ENCODE measurements around the gene PRKAG2.

The PRKAG2 gene

DNA sequence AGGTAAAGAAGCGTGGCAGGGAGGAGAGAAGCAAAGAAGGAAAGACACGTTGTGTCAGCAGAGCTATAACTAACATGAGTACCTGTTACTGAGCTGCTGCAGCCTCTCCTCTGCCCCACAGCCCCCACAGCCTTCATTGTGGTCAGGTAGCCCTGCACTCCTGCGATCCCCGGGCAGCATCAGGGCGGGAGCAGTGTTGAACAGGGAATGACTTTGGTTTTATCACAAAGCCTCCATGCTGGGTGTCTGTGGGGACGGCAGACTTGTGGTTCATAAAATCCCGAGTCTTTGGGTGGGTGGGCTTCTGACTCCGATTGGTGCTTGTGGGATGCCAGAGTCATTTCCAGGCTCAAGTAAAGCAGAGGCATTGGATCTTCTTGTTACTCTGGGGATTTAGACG is 14.8 kb upstream of the PRKAG2 start:
- Histone ChIP-seq H3K27ac (no peak overlapping the region), H3K4me3 (ENCODE audit: low read depth in 1 of 2, low read length in 1 of 2) (no peak overlapping the region), H3K4me1 (ENCODE audit: control insufficient read depth in 1 of 2, insufficient read depth in 1 of 2, low read depth in 1 of 2, low read length in 1 of 2) (no peaks in the 10 kb centered on the region), H3K9me3 (no peaks in the 10 kb centered on the region), H3K27me3 (peaks cover 5% of the 10 kb centered on the region), H3K36me3 (no peaks in the 10 kb centered on the region)
- no peak for TF ChIP-seq CTCF (IDR thresholded peaks at IDR 0.05)

- Histone ChIP-seq H3K27ac (no peak overlapping the region), H3K4me3 (ENCODE audit: low read depth in 1 of 2, low read length in 1 of 2) (no peak overlapping the region), H3K27me3 (peaks cover 5% of the 10 kb centered on the region), H3K9me3 (no peaks in the 10 kb centered on the region), H3K4me1 (ENCODE audit: control insufficient read depth in 1 of 2, insufficient read depth in 1 of 2, low read depth in 1 of 2, low read length in 1 of 2) (no peaks in the 10 kb centered on the region), H3K36me3 (no peaks in the 10 kb centered on the region)
- TF ChIP-seq CTCF (IDR thresholded peaks at IDR 0.05): no peak
Measured at GRCh38 chr7:151891182-151891581, 14.3 kb upstream of the PRKAG2 start.

GRCh38 chr7:151890355-151891004 is 13.6 kb upstream of the PRKAG2 start:
- H3K27me3 ChIP-seq: peaks cover 5% of the 10 kb centered on the region

DNA sequence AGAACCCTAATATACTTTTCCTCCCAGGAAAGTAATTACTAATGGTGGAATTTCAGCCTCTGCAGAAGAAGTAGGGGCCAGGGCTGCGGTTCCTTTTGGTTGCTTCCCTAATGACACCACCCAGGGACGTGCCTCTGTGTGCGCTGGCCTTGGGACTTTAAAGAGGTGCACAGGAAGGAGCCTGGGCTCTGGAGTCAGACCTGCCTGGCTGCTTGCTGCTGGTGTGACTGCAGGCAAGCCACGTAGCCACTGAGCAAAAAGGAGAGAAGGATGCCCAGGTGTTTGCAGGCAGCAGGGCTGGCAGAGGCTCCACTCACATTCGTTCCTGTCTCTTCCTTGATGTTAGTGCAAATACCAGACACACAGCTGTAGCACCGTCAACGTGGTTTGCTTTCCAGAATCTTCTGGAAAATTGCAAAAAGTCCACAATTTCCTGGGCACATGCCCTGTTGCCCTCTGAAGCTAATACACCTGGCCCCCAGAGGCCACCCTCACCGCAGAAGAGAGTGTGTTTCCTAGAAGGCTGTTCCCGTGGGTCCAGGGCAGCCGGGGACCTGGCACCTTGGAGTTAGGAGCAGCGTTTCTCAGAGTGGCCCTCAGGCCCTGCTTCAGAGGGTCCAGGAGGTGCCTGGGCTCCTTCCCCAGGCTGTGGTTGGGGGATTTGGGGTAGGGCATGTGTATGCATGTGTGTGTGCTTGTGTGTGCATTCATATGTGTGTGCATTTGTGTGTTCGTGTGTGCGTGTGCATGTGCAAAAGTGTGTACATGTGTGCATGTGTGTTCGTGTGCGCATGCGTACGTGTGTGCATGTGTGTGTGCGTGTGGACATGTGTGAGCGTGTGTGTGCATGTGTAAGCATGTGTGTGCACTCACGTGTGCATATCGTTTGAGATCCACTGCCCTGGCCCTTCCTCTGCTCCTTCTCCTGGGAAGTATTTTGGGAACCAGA is 12.8 kb upstream of the PRKAG2 start:
- Histone ChIP-seq H3K27ac (no peak overlapping the region), H3K9me3 (no peaks in the 10 kb centered on the region), H3K27me3 (peaks cover 8% of the 10 kb centered on the region), H3K4me1 (ENCODE audit: control insufficient read depth in 1 of 2, insufficient read depth in 1 of 2, low read depth in 1 of 2, low read length in 1 of 2) (no peaks in the 10 kb centered on the region), H3K36me3 (no peaks in the 10 kb centered on the region), H3K4me3 (ENCODE audit: low read depth in 1 of 2, low read length in 1 of 2) (no peak overlapping the region)
- TF ChIP-seq CTCF (IDR thresholded peaks at IDR 0.05): no peak

More at GRCh38 chr7:151890355-151891004, 13.6 kb upstream of the PRKAG2 start:
- no peaks in the 10 kb centered on the region for H3K36me3 ChIP-seq
- no peak overlapping the region for H3K4me3 ChIP-seq (ENCODE audit: low read depth in 1 of 2, low read length in 1 of 2)
- TF ChIP-seq CTCF (IDR thresholded peaks at IDR 0.05): no peak
- no peaks in the 10 kb centered on the region for H3K4me1 ChIP-seq (ENCODE audit: control insufficient read depth in 1 of 2, insufficient read depth in 1 of 2, low read depth in 1 of 2, low read length in 1 of 2)
- H3K27ac ChIP-seq: no peak overlapping the region
- H3K9me3 ChIP-seq: no peaks in the 10 kb centered on the region

GRCh38 chr7:151888079-151889067 is 11.5 kb upstream of the PRKAG2 start:
- Histone ChIP-seq H3K27me3 (peaks cover 8% of the 10 kb centered on the region), H3K4me3 (ENCODE audit: low read depth in 1 of 2, low read length in 1 of 2) (no peak overlapping the region), H3K4me1 (ENCODE audit: control insufficient read depth in 1 of 2, insufficient read depth in 1 of 2, low read depth in 1 of 2, low read length in 1 of 2) (no peaks in the 10 kb centered on the region), H3K27ac (no peak overlapping the region), H3K9me3 (no peaks in the 10 kb centered on the region), H3K36me3 (no peaks in the 10 kb centered on the region)
- no peak for TF ChIP-seq CTCF (IDR thresholded peaks at IDR 0.05)

Data from neutrophil (primary cell).